A549 treated with Hydrocortisone at 1 μM for 4 hours (cell line): ENCODE measurements around the gene OTUB1. TPM values are rescaled to one million over a fixed set of nuclear protein-coding genes. Genes with fewer than 3 reads are reported as not detected.

ENCODE experiments used
- total RNA-seq: library from RNA; stranded (reverse); fragments of 200-300 nt; extraction: Qiagen RNA extraction; gene quantifications from 5 replicates; pipeline ENCODE4 v1.2.3, GENCODE V29; 2022

The OTUB1 gene, protein sequence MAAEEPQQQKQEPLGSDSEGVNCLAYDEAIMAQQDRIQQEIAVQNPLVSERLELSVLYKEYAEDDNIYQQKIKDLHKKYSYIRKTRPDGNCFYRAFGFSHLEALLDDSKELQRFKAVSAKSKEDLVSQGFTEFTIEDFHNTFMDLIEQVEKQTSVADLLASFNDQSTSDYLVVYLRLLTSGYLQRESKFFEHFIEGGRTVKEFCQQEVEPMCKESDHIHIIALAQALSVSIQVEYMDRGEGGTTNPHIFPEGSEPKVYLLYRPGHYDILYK
- total RNA-seq, result 109 to 136 TPM (median 127 TPM) in 5 replicates

DNA sequence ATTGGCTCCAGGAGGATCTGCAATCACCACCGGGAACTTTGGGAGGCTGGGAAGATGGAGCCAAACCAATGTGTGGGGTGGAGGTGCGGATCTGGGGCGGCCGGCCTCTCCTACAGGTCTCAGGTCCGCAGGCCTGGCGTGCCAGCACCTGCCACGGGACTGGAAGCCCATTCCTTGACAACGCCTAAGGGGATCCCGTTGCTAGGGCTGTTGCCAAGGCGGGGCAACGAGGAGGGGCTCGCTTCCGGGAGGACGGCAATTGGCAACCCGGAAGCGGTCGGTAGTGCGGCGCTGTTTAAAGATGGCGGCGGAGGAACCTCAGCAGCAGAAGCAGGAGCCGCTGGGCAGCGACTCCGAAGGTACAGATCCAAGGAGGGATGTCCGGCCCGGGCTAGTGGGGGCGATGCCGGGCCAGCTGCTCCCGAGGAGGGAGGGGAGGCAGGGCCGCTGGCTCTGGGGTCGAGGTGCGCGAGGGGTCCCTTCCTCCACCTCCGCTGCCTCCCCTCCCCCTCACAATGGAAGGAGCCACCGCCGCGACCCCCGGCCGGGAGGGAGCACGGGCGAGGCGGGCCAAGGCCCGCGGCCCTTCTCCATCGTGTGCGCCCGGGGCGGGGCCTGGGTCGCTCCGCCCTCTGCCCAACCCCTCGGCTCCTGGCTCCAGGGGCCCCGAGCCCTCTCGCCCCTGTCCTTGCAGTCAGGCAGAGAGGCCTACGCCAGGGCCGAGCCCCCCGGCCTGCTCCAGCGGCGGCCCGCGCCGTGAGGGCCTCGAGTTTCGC, at the start of gene OTUB1:
TSS of gene OTUB1 (plus strand) at position 283 of the 776 bp plus-strand sequence. CDS start at position 302, 19 bp downstream.

DNA sequence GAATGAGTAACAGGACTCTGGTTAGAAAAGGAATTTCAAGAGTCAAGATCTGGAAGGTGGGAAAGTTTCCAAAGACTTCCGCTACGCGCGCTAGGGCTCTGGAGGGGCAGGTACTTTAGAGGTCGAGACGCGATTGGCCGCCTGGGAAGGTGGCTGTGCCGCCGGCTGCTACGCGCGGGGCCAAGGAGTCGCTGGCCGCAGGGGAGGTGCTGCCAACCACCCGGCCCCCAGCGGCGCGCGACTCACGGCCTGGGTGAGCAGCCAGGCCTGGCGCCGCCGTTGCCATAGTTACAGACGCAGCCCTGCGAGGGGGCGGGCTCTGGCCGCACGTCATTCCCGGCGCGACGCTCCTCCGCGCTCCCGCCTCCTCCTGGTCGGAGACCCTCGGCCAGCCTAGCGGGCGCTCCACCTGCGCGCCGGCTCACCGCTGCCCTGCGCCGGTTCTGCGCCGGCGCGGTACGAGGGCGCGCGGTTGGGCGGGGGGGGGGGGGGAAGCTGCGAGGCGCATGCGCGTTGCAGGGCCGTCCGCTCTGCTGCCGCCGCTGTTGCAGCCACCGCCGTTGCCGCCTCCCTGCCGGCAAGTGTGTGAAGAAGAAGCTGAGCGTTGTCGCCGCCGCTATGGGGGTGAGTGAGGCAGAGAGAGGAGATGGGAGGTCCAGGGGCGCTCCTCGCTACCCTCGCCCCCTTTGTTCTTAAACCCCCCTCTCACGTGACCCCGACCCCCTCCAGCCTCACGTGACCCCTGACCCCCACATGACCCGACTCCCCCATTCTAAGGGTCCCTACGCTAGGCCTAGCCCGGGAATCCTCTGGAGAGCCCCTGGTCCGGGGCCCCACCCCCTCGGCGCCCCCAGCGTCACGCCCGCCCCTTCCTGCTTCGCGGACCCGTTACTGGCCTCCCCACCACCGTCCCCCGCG, 47.5 kb upstream of the OTUB1 start, which contains the start of gene NAA40:
TSS of gene NAA40 (plus strand) at position 524 of the 918 bp plus-strand sequence. CDS start at position 619, 95 bp downstream.

DNA sequence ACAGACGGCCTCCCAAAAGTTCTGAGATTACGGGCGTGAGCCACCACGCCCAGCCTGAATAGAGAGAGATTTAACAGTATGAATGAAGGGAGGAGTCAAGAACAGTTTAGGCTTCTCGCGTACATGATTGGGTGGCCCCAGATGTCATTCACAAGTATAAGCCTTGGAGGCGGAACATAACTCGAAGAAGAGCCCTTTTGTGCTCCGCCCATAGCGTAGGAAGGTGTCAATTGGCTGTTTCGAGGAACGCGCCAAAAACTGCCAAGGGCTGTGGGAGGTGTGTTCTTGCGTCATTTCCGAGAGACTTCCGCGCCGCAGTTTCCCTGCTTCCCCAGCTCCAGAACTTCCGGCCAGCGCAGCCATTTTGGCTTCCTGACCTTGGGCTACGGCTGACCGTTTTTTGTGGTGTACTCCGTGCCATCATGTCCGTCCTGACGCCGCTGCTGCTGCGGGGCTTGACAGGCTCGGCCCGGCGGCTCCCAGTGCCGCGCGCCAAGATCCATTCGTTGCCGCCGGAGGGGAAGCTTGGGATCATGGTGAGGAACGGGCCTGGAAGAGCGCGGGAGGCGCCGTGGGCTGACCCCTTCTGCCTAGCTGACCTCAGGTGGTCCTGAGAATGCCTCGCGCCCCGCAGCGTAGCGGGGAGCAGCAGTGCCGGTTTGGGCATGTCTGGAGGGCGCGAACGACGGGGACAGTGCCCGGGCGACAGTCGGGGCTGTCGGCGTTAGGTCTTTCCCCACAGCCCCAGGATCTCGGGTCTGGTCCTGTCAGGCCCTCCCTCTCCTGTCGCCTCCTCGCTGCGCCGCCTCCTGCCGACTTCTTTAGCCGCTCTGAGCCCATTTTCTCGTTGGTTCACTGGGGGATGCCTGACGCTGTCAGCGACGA, 11.7 kb upstream of the OTUB1 start, which contains the start of gene COX8A:
TSS of gene COX8A (plus strand) at position 362 of the 885 bp plus-strand sequence. CDS start at position 423, 61 bp downstream.

DNA sequence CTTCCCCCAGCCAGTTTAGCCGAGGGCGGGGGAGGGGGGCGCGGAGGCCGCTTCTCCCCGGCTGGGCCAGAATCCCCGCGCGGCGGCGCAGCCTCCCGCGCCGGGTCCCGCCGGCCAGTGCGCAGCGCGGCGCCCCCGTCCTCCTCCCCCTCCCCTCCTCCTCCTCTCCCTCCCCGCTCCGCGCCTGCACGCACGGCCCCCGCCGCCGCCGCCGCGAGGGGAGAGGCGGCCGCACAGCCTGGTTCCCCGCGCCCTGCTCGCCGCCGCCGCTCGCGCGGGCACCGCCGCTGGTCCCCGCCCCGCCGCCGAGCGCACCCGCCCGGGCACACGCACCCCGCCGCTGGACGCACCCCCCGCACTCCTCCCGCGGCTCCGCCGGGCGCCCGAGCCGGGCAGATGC, 49.3 kb downstream of the OTUB1 start, which contains the start of gene FLRT1:
TSS of gene FLRT1 (plus strand) at position 356 of the 400 bp plus-strand sequence. CDS start 80,337 bp downstream, outside the sequence.

Other genes with a start within 250 kb of the OTUB1 start
- gene ZFTA, start 217.7 kb upstream of the OTUB1 start, total RNA-seq, result 4.3 to 5.9 TPM (median 5.4 TPM) in 5 replicates
- 37.1 to 49.7 TPM (median 47.9 TPM) in 5 replicates for gene SPINDOC, start 173.0 kb upstream of the OTUB1 start, total RNA-seq
- 26.9 to 33.7 TPM (median 28.9 TPM) in 5 replicates for gene MARK2, start 147.3 kb upstream of the OTUB1 start, total RNA-seq
- 0.88 to 1.1 TPM (median 0.99 TPM) in 5 replicates for gene RCOR2, start 69.3 kb upstream of the OTUB1 start, total RNA-seq
- gene NAA40, start 47.4 kb upstream of the OTUB1 start, total RNA-seq, result 13.8 to 18.2 TPM (median 15.3 TPM) in 5 replicates
- 634 to 1,125 TPM (median 1,037 TPM) in 5 replicates for gene COX8A, start 11.8 kb upstream of the OTUB1 start, total RNA-seq
- gene FLRT1, start 49.5 kb downstream of the OTUB1 start, total RNA-seq, result 0.03 to 0.09 TPM (median 0.06 TPM) in 5 replicates
- 9.0 to 15.8 TPM (median 13.5 TPM) in 5 replicates for gene MACROD1, start 179.7 kb downstream of the OTUB1 start, total RNA-seq
- 226 to 294 TPM (median 239 TPM) in 5 replicates for gene STIP1, start 199.7 kb downstream of the OTUB1 start, total RNA-seq
- 0.90 to 3.5 TPM (median 1.1 TPM) in 5 replicates for gene FERMT3, start 220.3 kb downstream of the OTUB1 start, total RNA-seq
- 15.9 to 26.7 TPM (median 25.0 TPM) in 5 replicates for gene TRPT1, start 239.7 kb downstream of the OTUB1 start, total RNA-seq
- gene NUDT22, start 239.8 kb downstream of the OTUB1 start, total RNA-seq, result 30.0 to 39.3 TPM (median 36.0 TPM) in 5 replicates
- 17.1 to 22.6 TPM (median 21.1 TPM) in 5 replicates for gene DNAJC4, start 244.1 kb downstream of the OTUB1 start, total RNA-seq
- gene VEGFB, start 248.1 kb downstream of the OTUB1 start, total RNA-seq, result 32.7 to 53.8 TPM (median 47.9 TPM) in 5 replicates